SHP77 treated with DMSO at 0.1 percent for 48 hours (cell line): ENCODE measurements around the gene PEDS1.
"Not testable (repeated sequence)": the region's sequence is repeated elsewhere in the genome, so short reads cannot be mapped to it uniquely, and the experiment has no call there.

ENCODE experiments used
- DNase-seq: peaks from one replicate; lab custom pipeline; 2025; lab: John Stamatoyannopoulos, UW

Gene PEDS1

GRCh38 chr20:50135157-50135556, 18.4 kb downstream of the PEDS1 start:
- DNase-seq: not testable (repeated sequence)

GRCh38 chr20:50133474-50134217, 19.9 kb downstream of the PEDS1 start:
- no peak for DNase-seq

GRCh38 chr20:50133041-50133440, 20.5 kb downstream of the PEDS1 start:
- DNase-seq: no peak

GRCh38 chr20:50130995-50131394, 22.5 kb downstream of the PEDS1 start:
- no peak for DNase-seq

- DNase-seq: no peak
Measured at GRCh38 chr20:50130356-50130723, 23.2 kb downstream of the PEDS1 start.

GRCh38 chr20:50129662-50130355, 23.7 kb downstream of the PEDS1 start:
- DNase-seq: no peak

- DNase-seq: no peak
Measured at GRCh38 chr20:50128520-50128905, 25.0 kb downstream of the PEDS1 start.

- no peak for DNase-seq
Measured at GRCh38 chr20:50127587-50128519, 25.7 kb downstream of the PEDS1 start.

GRCh38 chr20:50126662-50127061, 26.9 kb downstream of the PEDS1 start:
- no peak for DNase-seq

- DNase-seq: no peak
Measured at GRCh38 chr20:50125279-50125678, 28.2 kb downstream of the PEDS1 start.

GRCh38 chr20:50124496-50124895, 29.0 kb downstream of the PEDS1 start:
- no peak for DNase-seq

- no peak for DNase-seq
Measured at GRCh38 chr20:50123418-50123817, 30.1 kb downstream of the PEDS1 start.

- DNase-seq: no peak
Measured at GRCh38 chr20:50122763-50123162, 30.8 kb downstream of the PEDS1 start.

- no peak for DNase-seq
Measured at GRCh38 chr20:50121858-50122271, 31.7 kb downstream of the PEDS1 start.

GRCh38 chr20:50120935-50121693, 32.4 kb downstream of the PEDS1 start:
- peak; percentile 67 for DNase-seq

GRCh38 chr20:50118203-50118602, 35.3 kb downstream of the PEDS1 start:
- DNase-seq: no peak

GRCh38 chr20:50116368-50116999, 37.0 kb downstream of the PEDS1 start:
- no peak for DNase-seq

- peak; percentile 94 for DNase-seq
Measured at GRCh38 chr20:50115591-50116367, 37.7 kb downstream of the PEDS1 start.

- no peak for DNase-seq
Measured at GRCh38 chr20:50115041-50115512, 38.4 kb downstream of the PEDS1 start.
